ENCODE measurements around the gene CAMK2D.

The CAMK2D gene

GRCh38 chr4:113784497-113785250, 23.1 kb upstream of the CAMK2D start:
- no peak overlapping the region for H4K91ac ChIP-seq (ENCODE audit: low read depth, low read length)
- H3K4me2 ChIP-seq (ENCODE audit: low read length), result no peak overlapping the region
- no peak overlapping the region for H4K12ac ChIP-seq (ENCODE audit: low read depth, low read length)
- DNase-seq, result peak in 1 of 2 donors; percentile 27
- no peak overlapping the region for H3K14ac ChIP-seq (ENCODE audit: low read length)
- H3K4me1 ChIP-seq (ENCODE audit: control insufficient read depth in 1 of 2, insufficient read depth in 2 of 2, low read length in 2 of 2), result no peaks in the 10 kb centered on the region
- H3K4ac ChIP-seq (ENCODE audit: low read depth, low read length), result no peak overlapping the region
- H3K23ac ChIP-seq (ENCODE audit: low read length), result no peak overlapping the region
- H3K4me3 ChIP-seq (ENCODE audit: low read depth, low read length), result no peak overlapping the region
- H2BK12ac ChIP-seq (ENCODE audit: low read length), result no peak overlapping the region
- no peaks in the 10 kb centered on the region for H3K79me1 ChIP-seq (ENCODE audit: low read length)
- H3K18ac ChIP-seq (ENCODE audit: low read length), result no peak overlapping the region
- no peaks in the 10 kb centered on the region for H3K79me2 ChIP-seq (ENCODE audit: control insufficient read depth, insufficient read depth, low read length, poor library complexity)
- H2AFZ ChIP-seq (ENCODE audit: insufficient read depth, low read length, poor library complexity), result no peak overlapping the region
- no peak overlapping the region for H3K27ac ChIP-seq (ENCODE audit: low read depth, low read length)
- H4K8ac ChIP-seq (ENCODE audit: low read depth, low read length), result no peak overlapping the region
- no peaks in the 10 kb centered on the region for H3K36me3 ChIP-seq (ENCODE audit: control insufficient read depth in 1 of 2, insufficient read depth in 2 of 2, low read length in 2 of 2)
- no peaks in the 10 kb centered on the region for H3K9me3 ChIP-seq (ENCODE audit: insufficient read depth, low read depth, low read length)
- H2AK5ac ChIP-seq (ENCODE audit: low read length), result no peak overlapping the region
- no CpG with 5 or more reads among the region's 2 CpGs for WGBS (ENCODE audit: extremely low coverage, insufficient coverage, insufficient read length)
- no peak overlapping the region for H3K9ac ChIP-seq (ENCODE audit: low read length)
- no peaks in the 10 kb centered on the region for H3K27me3 ChIP-seq (ENCODE audit: insufficient read depth, low read length)
- no peak overlapping the region for H2BK120ac ChIP-seq (ENCODE audit: insufficient read depth, low read length, poor library complexity)
- no peak overlapping the region for H2BK5ac ChIP-seq (ENCODE audit: low read depth, low read length, poor library complexity)

DNA sequence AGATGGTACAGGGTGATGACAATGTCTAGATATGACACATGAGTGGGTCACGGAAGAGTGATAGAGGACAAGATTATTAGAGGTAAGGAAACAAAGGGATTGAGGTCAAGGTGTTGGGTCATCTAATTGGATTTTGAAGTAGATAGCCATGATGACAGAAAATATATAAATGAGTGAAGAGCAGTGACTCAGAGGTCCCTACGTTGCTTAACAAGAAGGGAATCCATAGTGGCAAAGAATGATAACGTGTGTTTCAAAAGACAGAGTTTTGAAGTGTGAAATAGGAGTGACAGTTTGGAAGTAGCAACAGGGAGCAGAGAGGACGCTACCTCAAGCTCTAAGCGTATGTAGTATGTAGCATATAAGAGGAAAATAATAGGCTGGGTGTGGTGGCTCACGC, 22.2 kb upstream of the CAMK2D start:
- H3K36me3 ChIP-seq (ENCODE audit: control insufficient read depth in 1 of 2, insufficient read depth in 2 of 2, low read length in 2 of 2), result no peaks in the 10 kb centered on the region
- no peak overlapping the region for H3K14ac ChIP-seq (ENCODE audit: low read length)
- WGBS (ENCODE audit: extremely low coverage, insufficient coverage, insufficient read length), result no CpG with 5 or more reads among the region's 6 CpGs
- H2BK12ac ChIP-seq (ENCODE audit: low read length), result no peak overlapping the region
- no peak overlapping the region for H3K4me3 ChIP-seq (ENCODE audit: low read depth, low read length)
- H2AK5ac ChIP-seq (ENCODE audit: low read length), result no peak overlapping the region
- H3K18ac ChIP-seq (ENCODE audit: low read length), result no peak overlapping the region
- H4K8ac ChIP-seq (ENCODE audit: low read depth, low read length), result no peak overlapping the region
- H3K27me3 ChIP-seq (ENCODE audit: insufficient read depth, low read length), result no peaks in the 10 kb centered on the region
- no peaks in the 10 kb centered on the region for H3K9me3 ChIP-seq (ENCODE audit: insufficient read depth, low read depth, low read length)
- no peak overlapping the region for H2BK120ac ChIP-seq (ENCODE audit: insufficient read depth, low read length, poor library complexity)
- DNase-seq, result no peak
- no peak overlapping the region for H4K91ac ChIP-seq (ENCODE audit: low read depth, low read length)
- H4K12ac ChIP-seq (ENCODE audit: low read depth, low read length), result no peak overlapping the region
- no peaks in the 10 kb centered on the region for H3K4me1 ChIP-seq (ENCODE audit: control insufficient read depth in 1 of 2, insufficient read depth in 2 of 2, low read length in 2 of 2)
- no peak overlapping the region for H3K23ac ChIP-seq (ENCODE audit: low read length)
- no peaks in the 10 kb centered on the region for H3K79me2 ChIP-seq (ENCODE audit: control insufficient read depth, insufficient read depth, low read length, poor library complexity)
- H2BK5ac ChIP-seq (ENCODE audit: low read depth, low read length, poor library complexity), result no peak overlapping the region
- no peak overlapping the region for H3K9ac ChIP-seq (ENCODE audit: low read length)
- H3K4ac ChIP-seq (ENCODE audit: low read depth, low read length), result no peak overlapping the region
- H2AFZ ChIP-seq (ENCODE audit: insufficient read depth, low read length, poor library complexity), result no peak overlapping the region
- no peak overlapping the region for H3K4me2 ChIP-seq (ENCODE audit: low read length)
- no peak overlapping the region for H3K27ac ChIP-seq (ENCODE audit: low read depth, low read length)
- no peaks in the 10 kb centered on the region for H3K79me1 ChIP-seq (ENCODE audit: low read length)

- no peak for DNase-seq
- H3K79me1 ChIP-seq (ENCODE audit: low read length), result no peaks in the 10 kb centered on the region
- no peak overlapping the region for H4K91ac ChIP-seq (ENCODE audit: low read depth, low read length)
- H2BK5ac ChIP-seq (ENCODE audit: low read depth, low read length, poor library complexity), result no peak overlapping the region
- no peak overlapping the region for H4K8ac ChIP-seq (ENCODE audit: low read depth, low read length)
- H4K12ac ChIP-seq (ENCODE audit: low read depth, low read length), result no peak overlapping the region
- H3K9ac ChIP-seq (ENCODE audit: low read length), result no peak overlapping the region
- no peak overlapping the region for H3K18ac ChIP-seq (ENCODE audit: low read length)
- no peak overlapping the region for H3K4me2 ChIP-seq (ENCODE audit: low read length)
- peak overlapping the region; percentile 54 for H2AFZ ChIP-seq (ENCODE audit: insufficient read depth, low read length, poor library complexity)
- no peak overlapping the region for H2BK120ac ChIP-seq (ENCODE audit: insufficient read depth, low read length, poor library complexity)
- H3K14ac ChIP-seq (ENCODE audit: low read length), result no peak overlapping the region
- no peak overlapping the region for H3K27ac ChIP-seq (ENCODE audit: low read depth, low read length)
- no peak overlapping the region for H3K4me3 ChIP-seq (ENCODE audit: low read depth, low read length)
- WGBS (ENCODE audit: extremely low coverage, insufficient coverage, insufficient read length), result 100% methylated on average over 2 of the region's 2 CpGs
- no peaks in the 10 kb centered on the region for H3K27me3 ChIP-seq (ENCODE audit: insufficient read depth, low read length)
- H3K23ac ChIP-seq (ENCODE audit: low read length), result no peak overlapping the region
- H3K36me3 ChIP-seq (ENCODE audit: control insufficient read depth in 1 of 2, insufficient read depth in 2 of 2, low read length in 2 of 2), result no peaks in the 10 kb centered on the region
- H3K4ac ChIP-seq (ENCODE audit: low read depth, low read length), result no peak overlapping the region
- no peak overlapping the region for H2BK12ac ChIP-seq (ENCODE audit: low read length)
- H3K4me1 ChIP-seq (ENCODE audit: control insufficient read depth in 1 of 2, insufficient read depth in 2 of 2, low read length in 2 of 2), result no peaks in the 10 kb centered on the region
- no peaks in the 10 kb centered on the region for H3K9me3 ChIP-seq (ENCODE audit: insufficient read depth, low read depth, low read length)
- H3K79me2 ChIP-seq (ENCODE audit: control insufficient read depth, insufficient read depth, low read length, poor library complexity), result no peaks in the 10 kb centered on the region
- no peak overlapping the region for H2AK5ac ChIP-seq (ENCODE audit: low read length)
Measured at GRCh38 chr4:113783289-113783688, 21.8 kb upstream of the CAMK2D start.

GRCh38 chr4:113781439-113782040, 20.0 kb upstream of the CAMK2D start:
- H3K9ac ChIP-seq (ENCODE audit: low read length), result no peak overlapping the region
- no peak overlapping the region for H3K14ac ChIP-seq (ENCODE audit: low read length)
- no peak overlapping the region for H4K91ac ChIP-seq (ENCODE audit: low read depth, low read length)
- H2AK5ac ChIP-seq (ENCODE audit: low read length), result no peak overlapping the region
- H3K36me3 ChIP-seq (ENCODE audit: control insufficient read depth in 1 of 2, insufficient read depth in 2 of 2, low read length in 2 of 2), result no peaks in the 10 kb centered on the region
- H3K27me3 ChIP-seq (ENCODE audit: insufficient read depth, low read length), result no peaks in the 10 kb centered on the region
- no peak overlapping the region for H3K27ac ChIP-seq (ENCODE audit: low read depth, low read length)
- H2AFZ ChIP-seq (ENCODE audit: insufficient read depth, low read length, poor library complexity), result no peak overlapping the region
- DNase-seq, result peak in 1 of 2 donors; percentile 45
- no peaks in the 10 kb centered on the region for H3K4me1 ChIP-seq (ENCODE audit: control insufficient read depth in 1 of 2, insufficient read depth in 2 of 2, low read length in 2 of 2)
- no peaks in the 10 kb centered on the region for H3K9me3 ChIP-seq (ENCODE audit: insufficient read depth, low read depth, low read length)
- no peaks in the 10 kb centered on the region for H3K79me1 ChIP-seq (ENCODE audit: low read length)
- WGBS (ENCODE audit: extremely low coverage, insufficient coverage, insufficient read length), result no CpG with 5 or more reads among the region's 2 CpGs
- no peak overlapping the region for H3K23ac ChIP-seq (ENCODE audit: low read length)
- no peak overlapping the region for H3K4me3 ChIP-seq (ENCODE audit: low read depth, low read length)
- H4K8ac ChIP-seq (ENCODE audit: low read depth, low read length), result no peak overlapping the region
- H2BK5ac ChIP-seq (ENCODE audit: low read depth, low read length, poor library complexity), result no peak overlapping the region
- H4K12ac ChIP-seq (ENCODE audit: low read depth, low read length), result no peak overlapping the region
- H3K79me2 ChIP-seq (ENCODE audit: control insufficient read depth, insufficient read depth, low read length, poor library complexity), result no peaks in the 10 kb centered on the region
- no peak overlapping the region for H3K18ac ChIP-seq (ENCODE audit: low read length)
- no peak overlapping the region for H2BK12ac ChIP-seq (ENCODE audit: low read length)
- no peak overlapping the region for H2BK120ac ChIP-seq (ENCODE audit: insufficient read depth, low read length, poor library complexity)
- H3K4ac ChIP-seq (ENCODE audit: low read depth, low read length), result no peak overlapping the region
- H3K4me2 ChIP-seq (ENCODE audit: low read length), result no peak overlapping the region

All from trophoblast cell (in vitro differentiated cells and primary cell).